ENCODE results near the gene KLK1.

Gene KLK1

DNA sequence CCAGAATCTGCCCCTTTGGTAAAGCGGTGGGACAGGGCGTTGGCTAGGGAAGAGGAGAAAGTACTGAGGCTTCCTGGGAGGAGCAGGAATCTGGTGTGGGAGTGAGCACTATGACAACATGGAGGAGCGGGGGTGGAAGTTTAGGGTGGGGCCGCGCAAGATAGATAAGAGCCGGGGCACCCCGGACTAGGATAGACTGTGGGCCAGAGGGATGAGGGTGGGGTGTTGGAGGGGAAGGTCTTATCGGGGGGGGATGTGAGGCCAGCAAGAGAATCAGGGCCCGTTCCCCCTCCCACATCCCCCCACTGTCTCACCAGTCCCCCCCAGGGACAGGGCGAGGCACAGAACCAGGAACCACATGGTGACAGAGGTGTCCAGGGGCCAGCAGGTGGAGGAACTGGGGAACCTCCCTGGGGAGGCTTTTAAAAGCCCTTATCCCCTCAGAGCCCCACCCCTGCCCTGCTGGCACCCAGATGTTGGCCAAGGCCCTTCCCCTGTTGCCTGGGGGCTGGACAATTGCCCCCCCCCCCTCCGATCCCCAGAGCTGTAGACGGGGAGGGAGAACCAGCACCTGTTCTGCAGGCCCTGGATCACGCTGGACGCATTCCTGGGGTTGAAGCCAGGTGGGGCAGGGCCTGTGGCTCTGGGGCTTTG is at the start of gene KLK1:
Gene KLK1, minus strand, starts transcription at position 399 of the 654 bp plus-strand sequence. Its CDS starts 39 bp downstream, at position 360.
- TF ChIP-seq, protein P1, sequence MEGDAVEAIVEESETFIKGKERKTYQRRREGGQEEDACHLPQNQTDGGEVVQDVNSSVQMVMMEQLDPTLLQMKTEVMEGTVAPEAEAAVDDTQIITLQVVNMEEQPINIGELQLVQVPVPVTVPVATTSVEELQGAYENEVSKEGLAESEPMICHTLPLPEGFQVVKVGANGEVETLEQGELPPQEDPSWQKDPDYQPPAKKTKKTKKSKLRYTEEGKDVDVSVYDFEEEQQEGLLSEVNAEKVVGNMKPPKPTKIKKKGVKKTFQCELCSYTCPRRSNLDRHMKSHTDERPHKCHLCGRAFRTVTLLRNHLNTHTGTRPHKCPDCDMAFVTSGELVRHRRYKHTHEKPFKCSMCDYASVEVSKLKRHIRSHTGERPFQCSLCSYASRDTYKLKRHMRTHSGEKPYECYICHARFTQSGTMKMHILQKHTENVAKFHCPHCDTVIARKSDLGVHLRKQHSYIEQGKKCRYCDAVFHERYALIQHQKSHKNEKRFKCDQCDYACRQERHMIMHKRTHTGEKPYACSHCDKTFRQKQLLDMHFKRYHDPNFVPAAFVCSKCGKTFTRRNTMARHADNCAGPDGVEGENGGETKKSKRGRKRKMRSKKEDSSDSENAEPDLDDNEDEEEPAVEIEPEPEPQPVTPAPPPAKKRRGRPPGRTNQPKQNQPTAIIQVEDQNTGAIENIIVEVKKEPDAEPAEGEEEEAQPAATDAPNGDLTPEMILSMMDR (conservative IDR thresholded peaks at IDR 0.05; ENCODE audit: low read depth, low read length), result no peak
- H3K4me3 ChIP-seq (ENCODE audit: low read depth, low read length), result no peak within 1 kb of the TSS
- no peak for DNase-seq (ENCODE audit: low read depth)

DNA sequence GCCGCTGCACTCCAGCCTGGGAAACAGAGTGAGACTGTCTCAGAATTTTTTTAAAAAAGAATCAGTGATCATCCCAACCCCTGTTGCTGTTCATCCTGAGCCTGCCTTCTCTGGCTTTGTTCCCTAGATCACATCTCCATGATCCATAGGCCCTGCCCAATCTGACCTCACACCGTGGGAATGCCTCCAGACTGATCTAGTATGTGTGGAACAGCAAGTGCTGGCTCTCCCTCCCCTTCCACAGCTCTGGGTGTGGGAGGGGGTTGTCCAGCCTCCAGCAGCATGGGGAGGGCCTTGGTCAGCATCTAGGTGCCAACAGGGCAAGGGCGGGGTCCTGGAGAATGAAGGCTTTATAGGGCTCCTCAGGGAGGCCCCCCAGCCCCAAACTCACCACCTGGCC is 49.5 kb upstream of the KLK1 start, which contains the start of gene KLK2:
Gene KLK2, plus strand, starts transcription at position 384 of the 400 bp plus-strand sequence. CDS start 35 bp downstream, outside the sequence.
- DNase-seq (ENCODE audit: low read depth), result no peak
- H3K4me3 ChIP-seq (ENCODE audit: low read depth, low read length), result no peak within 1 kb of the TSS
- TF ChIP-seq, protein P1 (conservative IDR thresholded peaks at IDR 0.05; ENCODE audit: low read depth, low read length), result no peak

DNA sequence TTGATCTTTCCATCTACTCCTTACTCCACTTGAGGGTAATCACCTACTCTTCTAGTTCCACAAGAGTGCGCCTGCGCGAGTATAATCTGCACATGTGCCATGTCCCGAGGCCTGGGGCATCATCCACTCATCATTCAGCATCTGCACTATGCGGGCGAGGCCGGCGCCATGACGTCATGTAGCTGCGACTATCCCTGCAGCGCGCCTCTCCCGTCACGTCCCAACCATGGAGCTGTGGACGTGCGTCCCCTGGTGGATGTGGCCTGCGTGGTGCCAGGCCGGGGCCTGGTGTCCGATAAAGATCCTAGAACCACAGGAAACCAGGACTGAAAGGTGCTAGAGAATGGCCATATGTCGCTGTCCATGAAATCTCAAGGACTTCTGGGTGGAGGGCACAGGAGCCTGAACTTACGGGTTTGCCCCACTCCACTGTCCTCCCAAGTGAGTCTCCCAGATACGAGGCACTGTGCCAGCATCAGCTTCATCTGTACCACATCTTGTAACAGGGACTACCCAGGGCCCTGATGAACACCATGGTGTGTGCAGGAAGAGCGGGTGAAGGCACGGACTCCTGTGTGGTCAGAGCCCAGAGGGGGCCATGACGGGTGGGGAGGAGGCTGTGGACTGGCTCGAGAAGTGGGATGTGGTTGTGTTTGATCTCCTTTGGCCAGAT is 47.0 kb upstream of the KLK1 start:
- H3K4me3 ChIP-seq (ENCODE audit: low read depth, low read length), result no peak overlapping the region
- TF ChIP-seq, protein P1 (conservative IDR thresholded peaks at IDR 0.05; ENCODE audit: low read depth, low read length), result no peak

DNA sequence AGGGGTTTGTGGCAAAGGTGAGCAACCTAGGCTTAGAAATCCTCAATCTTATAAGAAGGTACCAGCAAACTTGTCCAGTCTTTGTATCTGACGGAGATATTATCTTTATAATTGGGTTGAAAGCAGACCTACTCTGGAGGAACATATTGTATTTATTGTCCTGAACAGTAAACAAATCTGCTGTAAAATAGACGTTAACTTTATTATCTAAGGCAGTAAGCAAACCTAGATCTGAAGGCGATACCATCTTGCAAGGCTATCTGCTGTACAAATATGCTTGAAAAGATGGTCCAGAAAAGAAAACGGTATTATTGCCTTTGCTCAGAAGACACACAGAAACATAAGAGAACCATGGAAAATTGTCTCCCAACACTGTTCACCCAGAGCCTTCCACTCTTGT is 45.9 kb upstream of the KLK1 start:
- no peak for DNase-seq (ENCODE audit: low read depth)
- TF ChIP-seq, protein P1 (conservative IDR thresholded peaks at IDR 0.05; ENCODE audit: low read depth, low read length), result no peak
- no peak overlapping the region for H3K4me3 ChIP-seq (ENCODE audit: low read depth, low read length)

More for the DNA sequence above, 47.0 kb upstream of the KLK1 start:
- DNase-seq (ENCODE audit: low read depth), result no peak

DNA sequence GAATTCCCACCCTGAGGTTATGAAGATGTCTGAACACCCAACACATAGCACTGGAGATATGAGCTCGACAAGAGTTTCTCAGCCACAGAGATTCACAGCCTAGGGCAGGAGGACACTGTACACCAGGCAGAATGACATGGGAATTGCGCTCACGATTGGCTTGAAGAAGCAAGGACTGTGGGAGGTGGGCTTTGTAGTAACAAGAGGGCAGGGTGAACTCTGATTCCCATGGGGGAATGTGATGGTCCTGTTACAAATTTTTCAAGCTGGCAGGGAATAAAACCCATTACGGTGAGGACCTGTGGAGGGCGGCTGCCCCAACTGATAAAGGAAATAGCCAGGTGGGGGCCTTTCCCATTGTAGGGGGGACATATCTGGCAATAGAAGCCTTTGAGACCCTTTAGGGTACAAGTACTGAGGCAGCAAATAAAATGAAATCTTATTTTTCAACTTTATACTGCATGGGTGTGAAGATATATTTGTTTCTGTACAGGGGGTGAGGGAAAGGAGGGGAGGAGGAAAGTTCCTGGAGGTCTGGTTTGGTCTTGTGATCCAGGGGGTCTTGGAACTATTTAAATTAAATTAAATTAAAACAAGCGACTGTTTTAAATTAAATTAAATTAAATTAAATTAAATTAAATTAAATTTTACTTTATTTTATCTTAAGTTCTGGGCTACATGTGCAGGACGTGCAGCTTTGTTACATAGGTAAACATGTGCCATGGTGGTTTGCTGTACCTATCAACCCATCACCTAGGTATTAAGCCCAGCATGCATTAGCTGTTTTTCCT is 38.1 kb upstream of the KLK1 start:
- TF ChIP-seq, protein P1 (conservative IDR thresholded peaks at IDR 0.05; ENCODE audit: low read depth, low read length), result no peak
- no peak overlapping the region for H3K4me3 ChIP-seq (ENCODE audit: low read depth, low read length)
- DNase-seq (ENCODE audit: low read depth), result no peak

DNA sequence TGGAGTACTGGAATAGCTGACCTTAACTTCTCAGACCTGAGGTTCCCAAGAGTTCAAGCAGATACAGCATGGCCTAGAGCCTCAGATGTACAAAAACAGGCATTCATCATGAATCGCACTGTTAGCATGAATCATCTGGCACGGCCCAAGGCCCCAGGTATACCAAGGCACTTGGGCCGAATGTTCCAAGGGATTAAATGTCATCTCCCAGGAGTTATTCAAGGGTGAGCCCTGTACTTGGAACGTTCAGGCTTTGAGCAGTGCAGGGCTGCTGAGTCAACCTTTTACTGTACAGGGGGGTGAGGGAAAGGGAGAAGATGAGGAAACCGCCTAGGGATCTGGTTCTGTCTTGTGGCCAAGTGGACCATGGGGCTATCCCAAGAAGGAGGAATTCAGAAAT is 37.4 kb upstream of the KLK1 start:
- DNase-seq (ENCODE audit: low read depth), result no peak
- TF ChIP-seq, protein P1 (conservative IDR thresholded peaks at IDR 0.05; ENCODE audit: low read depth, low read length), result no peak
- no peak overlapping the region for H3K4me3 ChIP-seq (ENCODE audit: low read depth, low read length)

Data from choroid plexus epithelial cell (primary cell).